Activated B cell treated with CpG ODN at 0.5 μM for 24 hours (primary cell): ENCODE results near the gene FAM193B. TPM values are rescaled to one million over a fixed set of nuclear protein-coding genes. Genes with fewer than 3 reads are reported as not detected.
A peak's percentile ranks its signal among the peaks of the same experiment; 100 is the strongest.

Experiments used
- ATAC-seq: fragments of 200-7000 bp; cut with Tn5 transposase; one replicate; pipeline ENCODE4 v1.10.0; 2021; ENCODE audit warnings: low read depth, mild to moderate bottlenecking, moderate library complexity
- CTCF ChIA-PET: fragments of 350-600 bp; sonication (Branson Sonifier 250); formaldehyde crosslinking; loops from one replicate; lab custom pipeline; 2021; ENCODE audit warnings: antibody characterized with exemption; lab: Charles Lee
- POLR2A ChIA-PET: fragments of 350-600 bp; sonication (Branson Sonifier 250); formaldehyde crosslinking; loops from one replicate; lab custom pipeline; 2021; ENCODE audit warnings: antibody characterized with exemption; lab: Charles Lee
- DNase-seq: peaks from one replicate; pipeline ENCODE4 v3.0.0; 2022
- H3K27ac Mint-ChIP-seq: one replicate; pipeline ENCODE4 v1.8.0; 2020; ENCODE audit warnings: mixed read lengths
- H3K27me3 Mint-ChIP-seq: one replicate; pipeline ENCODE4 v1.8.0; 2021; ENCODE audit warnings: mixed read lengths
- H3K36me3 Mint-ChIP-seq: one replicate; pipeline ENCODE4 v1.8.0; 2021; ENCODE audit warnings: low read depth, mixed read lengths
- H3K4me1 Mint-ChIP-seq: one replicate; pipeline ENCODE4 v1.8.0; 2021; ENCODE audit warnings: mixed read lengths
- H3K4me3 Mint-ChIP-seq: one replicate; pipeline ENCODE4 v1.8.0; 2020; ENCODE audit warnings: mild to moderate bottlenecking, mixed read lengths
- H3K9me3 Mint-ChIP-seq: one replicate; pipeline ENCODE4 v1.8.0; 2020; ENCODE audit warnings: mixed read lengths
- intact Hi-C: fragments of 100-400 bp; cut with micrococcal nuclease; formaldehyde crosslinking; loops from one replicate; pipeline ENCODE4 v1.15.1; 2024
- total RNA-seq: library from RNA; stranded (reverse); gene quantifications from 2 replicates; pipeline ENCODE4 v1.2.3, GENCODE V29; 2022
- TF ChIP-seq, protein P1 (sequence below): fragments of 200-600 bp; IDR thresholded peaks from one replicate; pipeline ENCODE4 v1.8.0; 2022; ENCODE audit warnings: antibody characterized with exemption, mild to moderate bottlenecking

Gene FAM193B
- total RNA-seq, 1 donor from 2014 or later, result 121 TPM

DNA sequence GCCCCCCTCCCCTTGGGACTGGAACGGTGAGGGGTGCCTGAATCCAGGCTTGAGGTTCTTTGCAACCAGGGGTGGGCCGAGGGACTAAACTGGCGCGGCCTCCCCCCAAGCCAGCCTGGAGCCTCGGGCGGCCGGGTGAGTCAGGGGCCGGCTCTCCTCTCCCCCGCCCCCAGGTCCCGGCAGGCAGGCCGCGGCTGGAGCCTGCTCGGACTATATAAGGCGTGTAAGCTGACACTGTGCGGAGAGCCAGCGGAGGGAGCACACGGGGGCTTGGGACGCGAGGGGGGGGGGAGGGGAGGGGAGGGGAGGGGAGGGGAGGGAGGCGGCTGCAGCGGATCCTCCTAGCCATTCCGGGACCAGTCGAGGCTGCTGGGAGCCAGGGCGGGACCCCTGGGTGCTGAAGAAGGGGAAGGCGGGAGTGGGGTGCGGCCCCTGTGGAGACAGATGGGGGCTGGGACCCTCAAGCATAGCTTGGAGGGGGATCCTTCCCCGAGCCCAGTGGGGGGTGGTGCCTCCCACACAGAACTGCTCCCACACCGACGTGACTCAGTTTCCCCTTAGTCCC lies 57.6 kb downstream of the FAM193B start:
- Mint-ChIP-seq H3K36me3 (no peaks in the 10 kb centered on the region), H3K9me3 (no peaks in the 10 kb centered on the region), H3K27ac (no peak overlapping the region), H3K4me1 (peaks cover 72% of the 10 kb centered on the region), H3K4me3 (peak overlapping the region; percentile 66), H3K27me3 (peaks cover 2% of the 10 kb centered on the region)
- CTCF ChIA-PET, result interaction anchor here (0.7 to 1.9 kb wide), 6 partner anchors 12 to 188 kb away, joined by 5 to 11 read pairs (median 8); partner anchors contain the start of gene DOK3
- POLR2A ChIA-PET, result interaction anchor here (0.5 to 7.7 kb wide), 9 partner anchors 12 to 950 kb away, joined by 3 to 96 read pairs (median 4); partner anchors contain the start of genes DOK3 and LMAN2
- ATAC-seq (no peak), DNase-seq (no peak)
- intact Hi-C loops, result loop anchor here (1.0 to 2.0 kb wide), 8 partner anchors 11 to 186 kb away; partner anchors contain the start of genes DDX41, FAM193B, GRK6 and MXD3
- TF ChIP-seq, protein P1, sequence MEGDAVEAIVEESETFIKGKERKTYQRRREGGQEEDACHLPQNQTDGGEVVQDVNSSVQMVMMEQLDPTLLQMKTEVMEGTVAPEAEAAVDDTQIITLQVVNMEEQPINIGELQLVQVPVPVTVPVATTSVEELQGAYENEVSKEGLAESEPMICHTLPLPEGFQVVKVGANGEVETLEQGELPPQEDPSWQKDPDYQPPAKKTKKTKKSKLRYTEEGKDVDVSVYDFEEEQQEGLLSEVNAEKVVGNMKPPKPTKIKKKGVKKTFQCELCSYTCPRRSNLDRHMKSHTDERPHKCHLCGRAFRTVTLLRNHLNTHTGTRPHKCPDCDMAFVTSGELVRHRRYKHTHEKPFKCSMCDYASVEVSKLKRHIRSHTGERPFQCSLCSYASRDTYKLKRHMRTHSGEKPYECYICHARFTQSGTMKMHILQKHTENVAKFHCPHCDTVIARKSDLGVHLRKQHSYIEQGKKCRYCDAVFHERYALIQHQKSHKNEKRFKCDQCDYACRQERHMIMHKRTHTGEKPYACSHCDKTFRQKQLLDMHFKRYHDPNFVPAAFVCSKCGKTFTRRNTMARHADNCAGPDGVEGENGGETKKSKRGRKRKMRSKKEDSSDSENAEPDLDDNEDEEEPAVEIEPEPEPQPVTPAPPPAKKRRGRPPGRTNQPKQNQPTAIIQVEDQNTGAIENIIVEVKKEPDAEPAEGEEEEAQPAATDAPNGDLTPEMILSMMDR, result no peak

DNA sequence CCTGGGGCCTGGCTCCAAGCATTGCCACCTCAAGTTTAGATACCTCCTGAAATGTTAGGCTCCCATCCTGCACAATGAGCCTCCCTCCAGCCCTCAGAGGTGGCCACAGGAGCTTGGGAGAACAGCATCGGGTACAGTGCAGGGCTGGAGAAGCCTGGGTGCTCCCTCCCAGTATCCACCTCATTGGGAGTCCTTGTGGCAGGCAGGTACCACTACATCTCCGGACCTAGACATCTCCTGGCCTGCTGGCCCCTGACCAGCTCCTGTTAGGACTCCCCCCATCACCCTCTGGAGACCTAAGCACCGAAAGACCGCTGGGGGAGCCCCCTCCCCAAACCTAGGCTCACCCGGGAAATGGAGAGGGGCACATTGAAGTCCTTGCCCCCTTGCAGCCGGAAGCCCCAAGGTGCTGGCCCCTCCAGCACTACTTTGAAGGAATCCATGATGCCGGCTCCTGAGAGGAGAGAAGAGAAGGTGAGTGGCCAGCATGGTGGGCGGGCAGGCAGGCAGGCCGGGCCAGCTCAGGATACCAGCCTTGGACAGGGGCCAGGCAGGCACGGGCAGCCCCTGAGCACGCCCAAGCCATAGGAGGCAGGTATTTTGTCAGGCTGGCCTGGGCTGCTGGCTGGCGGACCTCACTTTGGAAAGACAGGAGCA lies 58.2 kb downstream of the FAM193B start:
- Mint-ChIP-seq H3K36me3 (peaks cover under 1% of the 10 kb centered on the region), H3K9me3 (no peaks in the 10 kb centered on the region), H3K27me3 (peaks cover 2% of the 10 kb centered on the region), H3K4me3 (peak overlapping the region; percentile 66), H3K27ac (no peak overlapping the region), H3K4me1 (peaks cover 66% of the 10 kb centered on the region)
- no peak for ATAC-seq
- intact Hi-C loops, result loop anchor here (2.0 kb wide), 2 partner anchors 17 to 21 kb away; partner anchors contain the start of gene DDX41
- POLR2A ChIA-PET, result interaction anchor here (0.6 to 7.7 kb wide), 3 partner anchors 13 to 160 kb away, joined by 6 to 96 read pairs (median 22); partner anchors contain the start of gene DOK3
- TF ChIP-seq, protein P1, result no peak
- CTCF ChIA-PET, result interaction anchor here (1.2 to 1.6 kb wide), 2 partner anchors 41 to 106 kb away, joined by 4 read pairs; no protein-coding TSS in a partner anchor
- DNase-seq, result no peak

DNA sequence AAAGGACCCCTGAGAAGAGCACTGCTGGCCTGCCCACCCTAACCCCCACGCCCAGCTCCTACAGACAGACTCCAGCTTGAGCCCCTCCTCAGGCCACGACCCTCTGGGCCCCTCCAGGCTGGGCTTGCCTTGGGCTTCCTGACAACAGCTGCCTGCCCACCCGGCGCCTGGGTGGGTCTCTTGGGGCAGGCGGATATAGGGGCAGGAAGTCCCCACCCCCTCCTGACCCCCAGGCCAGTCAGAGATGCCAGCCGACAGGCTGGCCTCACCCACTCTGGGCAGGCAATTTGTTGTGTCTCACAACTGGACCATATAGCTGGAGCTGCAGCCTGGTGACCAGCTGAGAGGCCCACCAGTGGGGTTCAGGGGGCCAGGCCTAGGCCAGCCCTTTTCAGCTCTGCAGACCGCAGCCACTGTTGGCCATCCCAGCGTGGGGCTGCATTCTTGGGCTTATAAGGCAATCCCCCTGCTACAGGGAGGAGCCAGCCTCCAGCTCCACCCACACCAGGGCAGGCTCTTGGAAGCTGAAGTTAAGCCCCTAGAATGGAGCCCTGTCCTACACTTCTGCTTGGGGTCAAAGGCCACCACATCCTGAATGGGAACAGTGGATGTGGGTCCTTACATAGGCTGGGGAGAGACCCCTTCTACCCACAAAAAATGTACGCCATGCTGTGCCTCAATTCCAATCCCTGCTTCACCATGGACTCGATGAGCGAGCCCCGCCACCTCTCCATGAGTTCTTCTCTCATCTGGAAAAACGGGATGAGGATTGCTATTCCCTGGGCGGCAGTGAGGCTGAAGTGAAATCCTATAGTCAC lies 58.9 kb downstream of the FAM193B start:
- no peak for DNase-seq
- CTCF ChIA-PET, result interaction anchor here (1.0 to 1.8 kb wide), 5 partner anchors 14 to 106 kb away, joined by 3 to 8 read pairs (median 4); partner anchors contain the start of gene DOK3
- peaks cover 2% of the 10 kb centered on the region for H3K27me3 Mint-ChIP-seq
- TF ChIP-seq, protein P1, result no peak
- ATAC-seq, result no peak
- POLR2A ChIA-PET, result interaction anchor here (0.5 to 7.7 kb wide), 3 partner anchors 13 to 620 kb away, joined by 11 to 96 read pairs (median 22); partner anchors contain the start of gene DOK3
- H3K36me3 Mint-ChIP-seq, result peaks cover 3% of the 10 kb centered on the region
- intact Hi-C loops, result loop anchor here (2.0 kb wide), 2 partner anchors 17 to 21 kb away; partner anchors contain the start of gene DDX41
- H3K9me3 Mint-ChIP-seq, result no peaks in the 10 kb centered on the region
- H3K27ac Mint-ChIP-seq, result no peak overlapping the region
- peaks cover 59% of the 10 kb centered on the region for H3K4me1 Mint-ChIP-seq
- H3K4me3 Mint-ChIP-seq, result no peak overlapping the region

DNA sequence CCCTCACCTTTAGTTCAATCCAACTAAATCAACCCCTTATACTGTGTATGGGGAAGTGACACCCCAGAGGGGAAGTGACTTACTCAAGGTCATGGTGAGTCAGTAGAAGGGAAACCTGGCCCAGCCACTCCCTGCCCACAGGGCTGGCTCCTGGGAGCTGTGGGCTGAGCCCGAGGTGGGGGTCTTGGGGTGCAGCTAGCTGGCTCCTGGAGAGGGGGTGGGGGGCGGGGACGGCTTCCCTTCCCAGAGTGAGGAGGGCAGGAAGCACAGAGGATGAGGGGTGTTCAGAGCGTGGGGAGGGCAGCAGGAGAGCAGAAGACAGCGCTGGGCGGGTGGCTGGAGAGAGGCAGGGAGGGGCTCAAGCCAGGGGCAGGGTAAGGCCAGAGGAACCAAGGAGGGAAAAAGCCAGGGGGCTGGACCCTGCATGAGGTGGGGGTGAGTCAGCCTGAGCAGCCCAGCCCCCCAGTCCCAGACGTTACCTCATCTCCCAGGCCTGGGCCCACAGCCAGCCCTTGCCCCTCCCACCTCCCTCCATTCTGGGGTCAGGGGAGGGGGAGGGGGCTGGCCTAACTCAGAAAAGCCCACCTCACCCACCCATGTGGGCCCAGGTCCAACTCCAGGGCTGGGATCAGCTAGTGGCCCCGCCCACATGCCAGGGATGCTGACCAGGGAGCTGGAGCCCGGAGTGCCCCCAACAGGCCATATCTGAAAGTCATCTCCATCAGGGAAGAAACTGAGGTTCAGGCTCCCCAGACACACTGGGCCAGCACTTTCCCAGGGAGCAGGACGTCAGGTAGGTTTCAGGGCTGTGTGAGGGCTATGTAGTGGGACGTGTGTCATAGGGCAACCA lies 59.8 kb downstream of the FAM193B start:
- ATAC-seq (peak; percentile 56), DNase-seq (peak; percentile 44)
- intact Hi-C loops, result no loop called here
- Mint-ChIP-seq H3K4me1 (peaks cover 54% of the 10 kb centered on the region), H3K27ac (peak overlapping the region; percentile 77), H3K36me3 (peaks cover 6% of the 10 kb centered on the region), H3K9me3 (no peaks in the 10 kb centered on the region), H3K27me3 (peaks cover 2% of the 10 kb centered on the region), H3K4me3 (peak overlapping the region; percentile 28)
- ChIA-PET CTCF (interaction anchor here (1.0 to 1.8 kb wide), 5 partner anchors 15 to 105 kb away, joined by 3 to 8 read pairs (median 4); partner anchors contain the start of gene DOK3), POLR2A (interaction anchor here (1.2 to 7.7 kb wide), 2 partner anchors 14 to 97 kb away, joined by 3 to 96 read pairs; partner anchors contain the start of genes DOK3 and TMED9)
- TF ChIP-seq, protein P1, result no peak
